HG03521 (cell line): Measurements from ENCODE around the gene RBFOX1.

Experiments
- ATAC-seq: cut with Tn5 transposase; IDR thresholded peaks from one replicate; pipeline ENCODE4 v1.9.1; 2021; ENCODE audit warnings: mild to moderate bottlenecking, moderate library complexity; ENCODE audit not compliant: unreplicated experiment

The RBFOX1 gene

DNA sequence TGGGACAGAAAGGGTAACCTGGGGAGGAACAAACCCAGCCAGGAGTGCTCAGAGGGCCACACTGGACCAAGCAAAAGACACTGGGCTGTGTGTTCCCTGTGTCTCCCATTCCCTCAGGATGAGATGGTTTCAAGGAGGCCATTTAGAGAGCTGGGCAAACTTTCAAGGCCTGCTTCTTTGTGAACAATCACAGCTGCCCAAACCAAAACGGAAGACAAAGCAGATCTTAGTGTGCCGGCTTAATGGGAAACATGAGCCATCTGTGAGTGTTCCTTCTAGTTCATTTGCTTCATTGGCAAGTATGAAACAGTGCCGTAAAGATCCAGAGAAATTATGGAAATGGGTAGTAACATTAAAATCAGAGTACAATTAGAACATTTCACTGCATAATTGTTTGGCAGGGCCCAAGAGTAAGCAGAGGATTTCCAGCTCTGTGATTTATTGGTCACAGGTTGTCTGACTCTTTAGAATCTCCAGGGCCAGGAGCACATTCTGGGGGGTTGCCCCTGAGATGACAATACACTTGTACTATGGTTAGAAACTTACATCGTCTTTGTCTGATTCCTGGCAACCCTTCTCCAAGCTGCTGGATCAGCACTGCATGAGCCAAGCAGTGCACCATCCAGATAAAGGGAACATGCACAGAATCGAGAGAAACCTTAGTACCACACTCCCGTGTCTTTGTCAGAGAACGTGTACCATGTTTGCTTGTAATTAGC is 412.1 kb downstream of the RBFOX1 start:
- no peak for ATAC-seq

- no peak for ATAC-seq
These were observed 412.6 kb downstream of the RBFOX1 start for GRCh38 chr16:7745276-7745675.

GRCh38 chr16:7746941-7747340 is 414.3 kb downstream of the RBFOX1 start:
- no peak for ATAC-seq

- no peak for ATAC-seq
These were observed 415.9 kb downstream of the RBFOX1 start for GRCh38 chr16:7748522-7748921.

DNA sequence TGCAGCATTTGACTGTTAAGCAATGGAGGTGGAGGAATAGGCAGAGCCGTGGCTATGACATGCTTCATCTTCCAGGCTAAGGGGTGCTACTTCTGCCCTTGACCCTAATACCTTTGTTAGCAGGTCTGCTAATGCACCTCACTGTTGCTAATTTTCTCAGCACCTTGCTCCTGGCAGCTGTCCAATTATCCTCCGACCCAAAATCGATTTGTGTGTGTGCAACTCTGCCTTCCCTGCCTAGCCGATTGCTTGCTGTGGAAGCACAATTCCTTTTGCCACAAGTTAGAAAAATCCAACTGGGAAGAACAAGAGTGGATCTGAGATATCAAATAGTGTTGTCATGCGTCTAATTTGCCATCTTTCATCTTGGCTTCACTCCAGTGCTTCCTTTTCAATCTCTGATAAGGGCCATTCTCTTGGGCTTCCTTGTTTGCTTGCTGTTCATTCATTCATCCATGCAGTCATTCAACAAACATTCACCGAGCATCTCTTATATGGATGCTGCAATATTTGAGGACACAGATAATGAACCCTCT is 422.8 kb downstream of the RBFOX1 start:
- ATAC-seq: no peak
